NCI-H2227 (cell line): ENCODE data around the gene MUC20.
"Not testable (repeated sequence)": the region's sequence is repeated elsewhere in the genome, so short reads cannot be mapped to it uniquely, and the experiment has no call there.

Experiments used
- DNase-seq: peaks from one replicate; lab custom pipeline; 2025; ENCODE audit not compliant: unreplicated experiment; lab: John Stamatoyannopoulos, UW

MUC20 gene

DNA sequence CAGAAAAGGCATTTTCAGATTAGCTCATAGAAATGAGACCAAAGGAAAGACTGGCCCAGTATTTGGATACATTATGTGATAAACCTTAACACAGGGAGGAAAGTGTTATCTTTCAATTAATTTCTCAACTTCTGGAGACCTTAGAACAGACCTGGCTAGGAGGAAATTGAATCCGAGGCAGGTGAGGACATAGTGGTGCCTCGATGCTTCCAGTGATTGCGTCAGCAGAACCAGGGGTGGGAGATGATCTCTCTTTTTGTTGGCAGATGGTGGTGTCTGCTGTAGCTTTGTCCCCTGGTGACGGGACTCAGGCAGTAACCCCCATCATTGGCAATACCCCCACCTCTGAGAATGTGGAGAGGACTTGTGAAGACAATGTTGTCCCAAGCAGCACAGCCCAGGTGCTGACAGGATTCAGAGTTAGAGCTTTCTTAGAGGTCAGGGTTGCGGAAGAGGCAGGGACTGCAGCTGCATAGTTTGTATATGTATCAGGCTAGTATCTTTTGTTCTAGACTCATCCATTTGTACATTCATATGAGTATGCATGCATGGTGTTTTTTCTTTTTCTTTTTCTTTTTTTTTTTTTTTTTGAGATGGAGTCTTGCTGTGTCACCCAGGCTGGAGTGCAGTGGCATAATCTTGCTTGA, 27.9 kb upstream of the MUC20 start:
- DNase-seq, result no peak

DNA sequence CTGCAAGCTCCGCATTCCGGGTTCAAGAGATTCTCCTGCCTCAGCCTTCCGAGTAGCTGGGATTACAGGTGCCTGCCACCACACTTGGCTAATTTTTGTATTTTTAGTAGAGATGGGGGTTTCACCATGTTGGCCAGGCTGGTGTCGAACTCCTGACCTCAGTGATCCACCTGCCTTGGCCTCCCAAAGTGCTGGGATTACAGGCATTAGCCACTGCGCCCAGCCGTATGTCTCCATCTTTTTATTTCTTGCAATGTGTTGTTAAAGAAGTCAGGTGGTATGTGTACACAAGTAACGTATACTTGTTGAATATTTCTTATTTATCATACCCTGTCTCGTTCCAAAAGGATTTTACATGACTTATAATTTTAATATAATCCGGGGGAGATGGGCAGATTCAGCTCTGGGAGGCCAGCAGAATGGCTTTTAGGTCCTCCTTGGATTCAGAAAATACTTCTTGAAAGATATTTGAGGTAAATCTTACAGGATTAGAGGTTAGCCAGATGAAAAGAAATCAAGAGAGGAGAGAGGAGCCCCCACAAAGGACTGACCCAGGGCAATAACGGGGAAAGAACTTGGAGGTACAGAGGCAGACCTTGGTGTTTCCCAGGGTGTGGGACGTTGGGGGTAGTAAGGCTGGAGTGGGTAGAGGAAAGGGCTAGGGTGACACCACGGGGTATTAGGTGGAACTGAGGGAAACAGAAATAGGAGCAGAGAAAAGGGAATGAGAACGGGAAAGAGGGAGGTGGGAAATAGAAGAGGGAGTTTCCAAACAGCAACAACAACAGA, 27.2 kb upstream of the MUC20 start:
- DNase-seq, result no peak

DNA sequence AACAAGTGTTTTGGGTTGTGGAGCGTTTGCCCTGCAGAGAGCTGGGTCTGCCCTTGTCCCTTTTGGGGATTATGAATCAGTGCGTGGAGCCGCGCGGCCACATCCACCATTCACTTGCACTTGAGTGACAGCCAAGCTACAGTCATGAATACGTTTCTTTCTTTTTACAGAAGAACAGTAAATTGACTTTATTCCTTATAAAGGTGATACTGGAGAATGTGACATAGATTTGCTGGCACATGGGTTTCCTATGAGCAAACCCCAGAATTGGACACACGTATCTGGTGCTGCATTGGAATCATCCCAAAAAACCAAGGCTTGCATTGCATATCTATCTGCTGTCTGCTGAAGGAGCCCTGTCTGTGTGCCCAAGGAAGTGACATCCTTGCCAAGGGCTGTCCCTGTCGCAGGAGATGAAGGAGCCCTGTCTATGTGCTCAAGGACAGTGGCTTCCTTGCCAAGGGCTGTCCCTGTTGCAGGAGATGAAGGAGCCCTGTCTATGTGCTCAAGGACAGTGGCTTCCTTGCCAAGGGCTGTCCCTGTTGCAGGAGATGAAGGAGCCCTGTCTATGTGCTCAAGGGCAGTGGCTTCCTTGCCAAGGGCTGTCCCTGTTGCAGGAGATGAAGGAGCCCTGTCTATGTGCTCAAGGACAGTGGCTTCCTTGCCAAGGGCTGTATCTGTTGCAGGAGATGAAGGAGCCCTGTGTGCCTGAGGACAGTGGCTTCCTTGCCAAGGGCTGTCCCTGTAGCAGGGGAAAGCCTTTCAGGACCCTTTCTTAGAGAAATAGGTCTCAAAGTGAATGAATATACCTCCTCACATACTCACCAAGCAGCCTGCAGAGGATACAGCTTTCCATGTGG, 26.3 kb upstream of the MUC20 start:
- DNase-seq, result not testable (repeated sequence)

DNA sequence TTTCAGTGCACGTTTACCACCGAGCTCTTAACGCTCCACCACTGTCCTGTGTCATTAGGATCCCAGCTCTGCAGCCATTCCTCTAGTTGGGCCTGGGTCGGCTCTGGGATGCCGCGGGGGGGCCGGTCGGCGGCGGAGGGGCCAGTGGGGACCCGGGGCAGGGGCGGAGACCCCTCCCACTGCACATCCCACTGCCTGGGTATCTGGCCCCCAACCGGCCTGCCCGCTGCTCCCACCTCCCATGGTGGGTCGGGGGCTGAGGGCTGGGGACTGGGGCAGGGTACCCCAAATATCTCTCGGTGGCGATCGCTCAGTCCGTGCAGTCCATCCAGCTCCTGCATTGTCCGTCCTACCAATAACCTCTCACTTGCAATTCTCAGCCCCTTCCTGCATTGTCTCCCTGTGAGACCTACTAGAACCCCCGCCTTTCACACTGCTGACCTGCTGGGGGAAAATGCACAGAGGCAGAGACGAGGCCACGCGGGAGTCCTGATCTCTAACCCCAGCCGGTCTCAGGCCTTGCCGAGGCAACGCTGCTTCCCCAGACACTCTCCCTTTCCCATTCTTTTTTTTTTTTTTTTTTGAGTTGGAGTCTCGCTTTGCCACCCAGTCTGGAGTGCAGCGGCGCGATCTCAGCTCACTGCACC, 24.0 kb upstream of the MUC20 start:
- no peak for DNase-seq

DNA sequence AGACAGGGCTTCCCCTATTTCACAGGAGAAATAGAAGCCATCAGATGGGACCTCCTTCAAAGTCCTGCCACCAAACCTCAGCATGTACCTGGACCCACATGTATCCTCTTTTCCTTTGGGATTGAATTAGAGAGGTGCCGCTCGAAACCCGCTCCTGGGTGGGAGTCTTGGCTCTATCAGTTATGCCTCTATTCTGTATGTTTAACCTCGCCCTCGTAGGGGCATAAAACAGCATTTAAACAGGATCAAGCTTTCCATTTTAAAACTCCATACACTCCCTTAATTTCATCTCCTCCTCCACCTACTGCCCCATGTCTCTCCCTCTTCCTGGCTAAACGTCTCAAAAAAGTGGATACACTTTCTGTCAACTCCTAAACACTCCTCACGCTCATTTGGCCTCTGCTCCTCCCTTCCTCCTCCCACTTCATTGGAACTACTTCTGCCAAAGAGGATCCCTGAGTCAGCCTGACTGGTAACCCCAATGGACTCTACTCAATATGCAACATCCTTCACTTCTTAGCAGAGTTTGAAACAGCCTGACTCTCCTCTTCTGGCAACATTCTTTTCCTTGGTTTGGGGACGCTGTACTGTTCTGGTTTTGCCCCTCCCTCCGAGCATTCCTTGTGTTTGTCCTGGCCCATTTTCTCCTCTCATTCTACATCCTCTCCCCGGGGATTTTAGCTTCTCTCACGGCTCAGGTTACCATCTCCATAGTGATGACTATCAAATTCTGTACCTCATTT, 23.0 kb upstream of the MUC20 start:
- DNase-seq, result no peak

DNA sequence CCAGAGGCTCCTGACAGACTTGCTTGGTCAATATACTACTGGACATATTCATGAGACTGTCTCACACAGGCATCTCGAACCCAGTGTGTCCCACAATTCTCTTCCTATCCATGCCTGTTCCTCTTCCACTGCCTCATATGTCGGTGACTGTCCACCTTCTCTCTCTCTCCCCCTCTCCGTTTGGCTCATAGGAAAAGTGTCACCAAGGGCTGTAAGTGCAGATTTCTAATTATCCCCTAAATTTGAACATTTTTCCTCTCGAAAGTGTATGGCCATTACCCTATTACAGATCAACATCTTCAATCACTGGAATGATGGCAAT, 22.5 kb upstream of the MUC20 start:
- DNase-seq, result no peak

DNA sequence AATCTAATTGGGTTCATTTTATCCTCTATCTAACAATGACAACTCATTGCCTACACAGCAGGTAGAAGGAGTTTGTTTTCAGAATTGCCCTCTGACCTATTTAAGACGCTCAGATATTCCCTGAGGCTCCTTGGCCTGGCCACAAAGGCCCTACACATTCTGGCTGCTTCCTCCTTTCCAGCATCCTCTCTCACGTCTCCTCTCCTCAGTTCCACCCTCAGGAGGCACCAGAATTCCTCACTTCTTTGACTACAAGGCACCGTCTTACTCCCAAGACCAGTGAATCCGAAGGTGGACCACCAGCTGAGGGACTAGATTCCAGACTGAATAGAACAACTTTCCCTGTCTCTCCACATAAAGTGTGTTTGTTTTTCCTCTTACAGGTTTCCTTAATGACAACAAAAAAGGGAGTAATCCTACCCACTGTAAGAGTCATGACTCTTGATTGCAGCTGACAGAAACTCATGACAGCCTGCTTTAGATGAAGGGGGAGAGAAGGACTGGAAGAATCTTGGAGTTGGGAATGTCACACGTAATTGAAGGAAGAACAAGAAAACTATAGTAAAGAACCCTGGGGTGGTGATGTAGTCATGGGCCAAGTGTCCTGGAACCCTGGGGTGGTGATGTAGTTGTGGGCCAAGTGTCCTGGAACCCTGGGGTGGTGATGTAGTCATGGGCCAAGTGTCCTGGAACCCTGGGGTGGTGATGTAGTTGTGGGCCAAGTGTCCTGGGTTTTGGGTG, 22.0 kb upstream of the MUC20 start:
- DNase-seq, result no peak

DNA sequence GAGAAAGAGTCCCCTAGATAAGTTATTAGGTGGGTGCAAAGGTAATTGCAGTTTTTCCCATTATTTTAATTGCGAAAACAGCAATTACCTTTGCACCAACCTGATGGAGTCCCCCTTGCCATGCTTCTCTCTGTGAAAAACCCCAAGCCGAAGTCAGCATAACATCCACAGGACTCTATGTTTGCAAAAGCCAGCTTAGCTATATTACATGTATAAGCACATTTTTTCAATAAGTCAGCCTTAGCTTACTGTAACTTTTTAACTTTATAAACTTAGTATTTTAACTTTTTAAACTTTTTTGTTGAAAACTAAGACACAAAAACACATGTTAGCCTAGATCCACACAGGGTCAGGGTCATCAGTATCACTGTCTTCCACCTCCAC, 21.4 kb upstream of the MUC20 start:
- no peak for DNase-seq

DNA sequence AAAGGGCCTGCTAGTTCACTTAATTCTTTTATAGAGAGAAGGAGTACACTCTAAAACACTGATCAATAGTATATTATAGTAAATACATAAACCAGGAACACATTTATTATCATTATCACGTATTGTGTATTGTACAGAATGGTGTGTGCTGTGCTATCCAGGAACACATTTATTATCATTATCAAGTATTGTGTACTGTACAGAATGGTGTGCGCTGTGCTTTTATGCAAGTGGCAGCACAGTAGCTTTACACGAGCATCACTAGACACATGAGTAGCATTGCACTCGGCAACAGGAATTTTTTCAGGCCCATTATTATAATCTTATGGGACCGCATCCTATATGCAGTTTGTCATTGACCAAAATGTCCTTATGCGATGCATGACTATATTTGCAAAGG, 20.9 kb upstream of the MUC20 start:
- DNase-seq, result no peak

DNA sequence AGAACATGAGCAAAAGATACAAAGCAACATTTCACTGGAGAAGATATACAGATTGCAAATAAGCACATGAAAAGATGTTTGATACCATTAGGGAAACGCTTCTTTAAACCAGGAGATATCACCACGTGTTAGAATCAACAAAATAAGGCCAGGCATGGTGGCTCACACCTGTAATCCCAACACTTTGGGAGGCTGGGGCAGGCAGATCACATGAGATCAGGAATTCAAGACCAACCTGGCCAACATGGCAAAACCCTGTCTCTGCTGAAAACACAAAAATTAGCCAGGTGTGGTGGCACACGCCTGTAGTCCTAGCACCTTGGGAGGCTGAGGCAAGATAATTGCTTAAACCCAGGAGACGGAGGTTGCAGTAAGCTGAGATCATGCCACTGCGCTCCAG, 20.5 kb upstream of the MUC20 start:
- no peak for DNase-seq

DNA sequence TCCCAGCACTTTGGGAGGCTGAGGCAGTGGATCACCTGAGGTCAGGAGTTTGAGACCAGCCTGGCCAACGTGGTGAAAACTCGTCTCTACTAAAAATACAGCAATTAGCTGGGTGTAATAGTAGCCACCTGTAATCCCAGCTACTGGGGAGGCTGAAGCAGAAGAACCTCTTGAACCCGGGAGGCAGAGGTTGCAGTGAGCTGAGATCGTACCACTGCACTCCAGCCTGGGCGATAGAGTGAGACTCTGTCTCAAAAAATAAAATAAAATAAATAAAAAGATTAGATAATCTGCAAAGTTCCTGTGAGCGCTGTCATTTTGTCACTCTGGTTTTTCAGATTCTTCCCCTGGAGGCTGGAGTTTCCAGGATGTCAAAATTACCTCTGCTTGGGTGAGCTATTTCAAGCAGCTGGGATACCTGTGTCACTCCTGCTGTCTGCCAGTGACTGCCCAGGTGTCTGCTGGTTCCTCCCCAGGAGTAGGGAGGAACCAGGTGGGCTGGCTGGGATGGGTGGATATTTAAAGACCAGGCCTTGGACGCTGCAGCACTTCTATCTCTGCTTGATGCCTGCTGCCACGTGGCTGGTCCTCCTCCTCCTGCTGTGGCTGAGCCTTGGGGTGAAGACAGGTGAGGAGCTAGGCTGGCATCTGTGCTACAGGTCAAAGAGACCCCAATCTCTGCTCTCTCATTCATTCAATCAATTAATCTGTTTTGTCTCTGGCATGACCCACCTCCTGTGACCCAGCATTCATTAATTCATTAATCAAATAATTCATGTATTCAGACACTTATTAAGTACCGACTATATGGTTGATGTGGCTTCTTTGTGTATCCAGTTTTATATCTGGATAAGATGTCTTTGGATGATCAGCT, 19.5 kb upstream of the MUC20 start:
- DNase-seq, result no peak

DNA sequence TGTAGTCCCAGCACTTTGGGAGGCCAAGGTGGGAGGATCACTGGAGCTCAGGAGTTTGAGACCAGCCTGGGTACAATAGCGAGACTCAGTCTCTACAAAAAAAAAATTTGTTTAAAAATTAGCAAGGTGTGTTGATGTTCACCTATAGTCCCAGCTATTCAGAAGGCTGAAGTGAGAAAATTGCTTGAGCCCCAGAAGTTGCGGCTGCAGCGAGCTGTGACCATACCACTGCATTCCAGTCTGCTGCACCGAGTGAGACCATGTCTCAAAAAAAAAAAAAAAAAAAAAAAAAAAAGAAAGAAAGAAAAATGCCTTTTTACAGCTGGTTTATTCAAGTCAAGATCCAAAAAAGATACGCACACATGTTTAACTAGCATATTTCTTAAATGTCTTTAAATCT, 17.0 kb upstream of the MUC20 start:
- no peak for DNase-seq

DNA sequence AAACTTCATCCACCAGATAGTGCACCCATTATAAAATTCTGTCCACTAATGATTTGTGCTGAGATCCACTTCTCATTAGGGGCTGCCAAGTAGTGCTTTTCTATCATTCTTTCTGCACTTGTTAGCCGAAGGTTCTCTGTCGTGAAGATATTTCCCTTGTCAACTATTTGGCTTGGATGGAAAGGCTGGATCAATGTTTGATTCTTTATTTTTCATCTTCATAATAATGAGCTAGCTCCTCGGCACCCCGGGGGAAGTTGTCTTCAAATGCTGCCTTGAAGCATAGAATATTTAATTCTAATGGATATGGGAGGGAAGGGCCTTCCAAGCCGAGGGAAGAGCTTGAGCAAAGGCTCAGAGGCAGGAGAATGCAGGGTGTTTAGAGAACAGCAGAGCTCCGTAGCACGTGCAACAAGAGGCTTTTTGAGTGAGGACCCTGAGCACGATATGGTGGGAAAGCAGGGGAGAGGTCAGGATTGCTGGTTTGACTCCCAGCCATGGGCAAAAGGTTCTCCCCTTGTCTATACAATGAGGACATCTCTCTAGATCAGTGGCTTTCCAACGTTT, 16.3 kb upstream of the MUC20 start:
- DNase-seq, result no peak

DNA sequence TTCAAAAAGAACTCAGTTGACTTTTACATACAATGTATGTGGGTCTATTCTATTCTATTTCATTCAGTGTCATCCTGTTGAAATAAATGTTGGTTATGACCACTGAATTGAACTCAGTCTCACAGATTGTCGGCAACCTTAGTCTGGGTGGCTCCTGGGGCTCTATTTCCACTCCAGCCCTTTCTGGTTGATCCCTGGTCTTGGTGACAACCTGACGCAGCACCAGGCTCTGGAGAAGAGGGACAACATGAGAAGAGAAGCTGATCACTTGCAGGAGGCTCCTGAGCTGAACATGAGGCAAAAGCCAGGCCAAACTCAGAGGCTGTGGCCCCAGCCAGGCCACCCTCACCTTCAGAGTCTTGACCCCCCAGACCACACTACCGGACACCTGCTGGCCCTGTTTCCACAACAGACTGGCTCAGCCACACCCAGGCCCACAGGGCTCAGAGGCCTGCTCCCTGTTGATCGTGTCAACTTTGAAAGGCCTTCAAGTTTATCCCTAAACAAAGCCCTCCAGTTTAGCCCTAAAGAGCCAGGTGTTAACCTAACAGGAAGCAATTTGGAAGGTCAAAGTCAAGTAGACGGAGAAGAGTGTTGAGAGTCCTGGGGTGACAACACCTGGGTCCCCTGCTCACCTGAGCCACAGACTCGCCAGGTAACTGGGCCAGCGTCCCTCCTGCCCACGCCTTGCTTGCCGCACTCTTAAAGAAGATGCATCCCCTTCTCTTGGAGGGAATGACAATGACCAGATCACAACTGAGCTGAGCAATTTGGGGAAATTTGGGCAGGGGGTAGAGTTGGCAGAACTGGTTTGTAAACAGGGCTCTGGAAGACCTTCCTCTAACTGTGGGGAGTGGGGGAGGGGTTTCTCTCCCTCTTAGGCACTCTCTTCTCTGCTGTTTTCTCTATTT, 15.4 kb upstream of the MUC20 start:
- no peak for DNase-seq

DNA sequence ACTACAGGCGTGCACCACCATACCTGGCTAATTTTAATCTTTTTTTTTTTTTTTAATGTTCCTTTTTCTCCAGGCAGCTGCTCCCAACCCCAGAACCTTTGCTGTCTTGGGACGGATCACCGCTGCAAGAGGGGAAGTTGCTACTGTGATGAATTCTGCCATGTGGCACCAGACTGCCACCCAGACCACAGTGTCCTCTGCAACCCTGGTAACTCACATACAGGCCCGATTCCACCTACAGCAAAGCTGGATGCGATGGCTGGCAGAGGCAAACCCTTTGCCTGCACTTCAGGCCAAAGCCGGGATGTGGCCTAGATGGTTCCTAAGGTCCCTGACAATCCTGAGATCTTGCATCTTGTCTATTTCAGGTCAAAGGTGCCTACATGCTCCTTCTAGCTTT, 12.7 kb upstream of the MUC20 start:
- DNase-seq, result no peak

DNA sequence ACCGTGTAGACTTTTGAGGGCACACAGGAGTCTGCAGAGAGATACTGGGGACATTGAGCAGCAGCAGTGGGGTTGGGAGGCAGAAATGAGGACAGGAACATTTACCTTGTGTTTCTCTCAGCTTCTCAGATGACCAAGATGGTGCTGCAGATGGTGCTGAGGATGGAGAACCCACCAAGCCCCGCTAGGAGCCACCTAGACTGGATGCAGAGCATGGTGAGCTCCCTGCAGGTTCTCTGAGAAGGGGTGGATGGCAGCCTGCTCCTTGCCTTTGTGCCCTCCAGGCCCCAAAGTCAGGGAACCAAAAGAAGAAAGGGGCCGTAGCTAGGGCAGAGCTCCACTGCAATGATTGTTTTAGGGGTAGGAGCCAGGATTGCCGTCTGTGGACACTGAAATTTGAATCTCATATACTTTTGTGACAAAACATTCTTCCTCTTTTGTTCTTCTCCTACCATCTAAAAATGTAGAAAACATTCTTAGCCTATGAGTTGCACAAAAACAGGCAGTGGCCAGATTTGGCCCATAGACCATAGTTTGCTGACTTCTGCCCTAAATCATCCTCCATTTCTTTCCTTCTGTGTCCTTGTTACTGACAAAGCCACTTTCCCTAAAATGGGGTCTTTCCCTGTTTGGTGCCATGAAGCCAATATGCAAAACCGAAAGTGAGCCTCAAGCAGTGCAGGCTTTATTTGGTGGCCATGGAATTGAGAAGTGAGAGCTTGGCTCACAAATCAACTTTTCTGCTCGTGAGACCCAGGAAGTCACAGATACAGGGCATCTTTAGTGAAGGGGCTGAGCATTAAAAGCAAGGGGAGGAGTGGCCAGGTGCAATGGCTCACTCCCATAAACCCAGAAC, 11.9 kb upstream of the MUC20 start:
- no peak for DNase-seq

DNA sequence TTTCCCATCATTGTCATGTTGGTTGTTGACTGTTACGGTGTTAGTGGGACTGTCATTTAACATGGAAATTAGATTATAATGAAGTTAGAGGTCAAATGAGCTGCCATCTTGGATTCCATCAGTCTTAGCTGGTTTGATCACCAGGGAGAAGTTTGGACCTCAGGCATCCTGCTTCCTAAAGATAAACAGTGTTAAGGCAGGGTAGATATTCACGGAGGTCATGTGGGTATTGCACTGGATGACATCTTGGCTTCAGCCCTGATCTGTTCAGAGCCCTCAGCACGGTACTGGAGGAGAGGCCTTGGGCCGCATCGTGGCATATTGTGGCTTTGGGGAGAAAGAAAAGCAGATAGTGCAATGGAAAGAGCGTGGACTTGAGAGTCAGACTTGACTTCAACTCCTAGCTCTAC, 11.1 kb upstream of the MUC20 start:
- no peak for DNase-seq
